HFF-Myc (cell line): ENCODE data around the gene BRAF.
"Not testable (repeated sequence)": the region's sequence is repeated elsewhere in the genome, so short reads cannot be mapped to it uniquely, and the experiment has no call there.

Source experiments
- DNase-seq: peaks from one replicate; pipeline ENCODE4 v3.0.0-alpha.2; 2011; ENCODE audit warnings: low read depth; ENCODE audit errors: extremely low read depth
- H3K4me3 ChIP-seq: replicated peaks from 2 replicates; pipeline ENCODE4 v1.5.1; 2011; ENCODE audit warnings: low read depth, mild to moderate bottlenecking, control low read depth, low read length
- TF ChIP-seq, protein P1 (sequence below): IDR thresholded peaks from 2 replicates; pipeline ENCODE4 v1.5.1; 2012; ENCODE audit warnings: mild to moderate bottlenecking, low read depth, low read length, control low read depth; ENCODE audit errors: missing control alignments

BRAF gene

GRCh38 chr7:140924821-140925421 lies at the start of gene BRAF:
Gene BRAF (minus strand): TSS chr7:140924929. CDS start chr7:140924703, 226 bp downstream.
- peak within 1 kb of the TSS; percentile 90 for H3K4me3 ChIP-seq
- peak; percentile 72 for DNase-seq
- TF ChIP-seq, protein P1, sequence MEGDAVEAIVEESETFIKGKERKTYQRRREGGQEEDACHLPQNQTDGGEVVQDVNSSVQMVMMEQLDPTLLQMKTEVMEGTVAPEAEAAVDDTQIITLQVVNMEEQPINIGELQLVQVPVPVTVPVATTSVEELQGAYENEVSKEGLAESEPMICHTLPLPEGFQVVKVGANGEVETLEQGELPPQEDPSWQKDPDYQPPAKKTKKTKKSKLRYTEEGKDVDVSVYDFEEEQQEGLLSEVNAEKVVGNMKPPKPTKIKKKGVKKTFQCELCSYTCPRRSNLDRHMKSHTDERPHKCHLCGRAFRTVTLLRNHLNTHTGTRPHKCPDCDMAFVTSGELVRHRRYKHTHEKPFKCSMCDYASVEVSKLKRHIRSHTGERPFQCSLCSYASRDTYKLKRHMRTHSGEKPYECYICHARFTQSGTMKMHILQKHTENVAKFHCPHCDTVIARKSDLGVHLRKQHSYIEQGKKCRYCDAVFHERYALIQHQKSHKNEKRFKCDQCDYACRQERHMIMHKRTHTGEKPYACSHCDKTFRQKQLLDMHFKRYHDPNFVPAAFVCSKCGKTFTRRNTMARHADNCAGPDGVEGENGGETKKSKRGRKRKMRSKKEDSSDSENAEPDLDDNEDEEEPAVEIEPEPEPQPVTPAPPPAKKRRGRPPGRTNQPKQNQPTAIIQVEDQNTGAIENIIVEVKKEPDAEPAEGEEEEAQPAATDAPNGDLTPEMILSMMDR, result no peak

GRCh38 chr7:140972876-140973829 lies 48.4 kb upstream of the BRAF start:
- no peak overlapping the region for H3K4me3 ChIP-seq
- DNase-seq, result no peak
- TF ChIP-seq, protein P1, result no peak

DNA sequence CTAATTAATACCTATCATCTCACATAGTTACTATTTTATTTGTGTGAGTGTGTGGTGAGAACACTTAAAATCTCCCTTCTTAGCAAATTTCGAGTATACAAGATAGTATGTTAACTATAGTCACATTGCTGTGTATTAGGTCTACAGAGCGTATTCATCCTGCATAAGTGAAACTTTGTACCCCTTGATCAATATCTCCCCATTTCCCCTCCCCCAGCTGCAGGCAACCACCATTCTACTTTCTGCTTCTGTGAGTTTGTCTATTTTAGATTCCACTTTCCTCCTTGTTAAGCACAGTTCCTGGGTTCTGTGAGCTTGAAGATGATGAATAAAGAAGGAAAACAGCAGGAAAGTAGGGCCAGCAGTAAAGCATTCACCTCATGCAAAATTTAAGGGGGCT lies 47.6 kb upstream of the BRAF start:
- DNase-seq, result no peak
- no peak overlapping the region for H3K4me3 ChIP-seq
- TF ChIP-seq, protein P1, result no peak

- TF ChIP-seq, protein P1, result no peak
- H3K4me3 ChIP-seq, result no peak overlapping the region
- DNase-seq, result no peak
Observed at GRCh38 chr7:140967438-140967837, 42.7 kb upstream of the BRAF start.

DNA sequence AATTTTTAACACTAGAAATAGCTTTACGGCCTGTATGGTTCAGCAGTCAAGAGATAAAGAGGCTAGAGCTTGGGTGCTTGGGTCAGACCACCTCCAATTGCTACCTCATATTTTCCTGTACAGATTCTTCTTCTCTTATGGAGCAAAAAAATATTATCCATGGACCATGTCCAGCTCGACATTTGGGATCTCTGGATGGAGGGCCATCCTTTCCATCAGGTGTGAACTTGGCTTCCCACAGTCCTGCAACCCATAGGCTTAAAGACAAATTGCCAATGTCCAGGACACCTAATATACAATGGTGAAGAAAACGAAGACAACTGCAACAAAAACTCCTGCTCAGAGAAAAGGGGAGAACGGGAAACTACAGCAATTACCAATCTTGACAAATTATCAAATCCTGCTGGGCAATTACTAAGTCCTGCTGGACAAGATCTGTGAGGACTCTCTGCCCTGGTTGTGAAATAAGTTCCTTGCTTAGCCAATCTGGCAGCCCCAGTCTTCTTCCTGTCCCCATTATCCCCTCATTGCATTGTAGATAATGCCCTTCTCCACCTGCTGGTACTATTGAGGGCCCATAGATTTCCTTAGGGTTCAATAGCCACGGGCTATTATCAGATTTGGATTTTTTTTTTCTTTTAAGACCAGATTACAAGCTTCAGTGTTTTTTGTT lies 42.0 kb upstream of the BRAF start:
- H3K4me3 ChIP-seq, result no peak overlapping the region
- TF ChIP-seq, protein P1, result no peak
- DNase-seq, result no peak

DNA sequence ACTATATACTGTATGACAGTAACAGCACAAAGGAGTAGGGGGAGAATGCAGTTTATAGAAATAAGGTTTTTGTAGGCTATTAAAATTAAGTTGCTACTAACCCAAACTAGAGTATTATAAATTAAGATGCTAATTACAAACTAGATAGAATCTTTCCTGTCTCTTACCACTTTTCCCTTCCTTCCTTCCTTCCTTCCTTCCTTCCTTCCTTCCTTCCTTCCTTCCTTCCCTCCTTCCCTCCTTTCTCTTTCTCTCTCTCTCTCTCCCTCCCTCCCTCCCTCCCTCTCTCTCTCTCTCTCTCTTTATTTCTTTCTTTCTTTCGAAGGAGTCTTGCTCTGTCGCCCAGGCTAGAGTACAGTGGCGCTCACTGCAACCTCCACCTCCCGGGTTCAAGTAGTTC lies 36.4 kb upstream of the BRAF start:
- TF ChIP-seq, protein P1, result no peak
- no peak overlapping the region for H3K4me3 ChIP-seq
- no peak for DNase-seq

GRCh38 chr7:140956997-140957396 lies 32.3 kb upstream of the BRAF start:
- DNase-seq, H3K4me3 ChIP-seq: not testable (repeated sequence)
